Hematopoietic multipotent progenitor cell treated with erythropoietin and hydrocortisone succinate and interleukin-3 and kit ligand, for 8 days (in vitro differentiated cells): Measurements from ENCODE around the gene SYT12.
"Not testable (repeated sequence)": the region's sequence is repeated elsewhere in the genome, so short reads cannot be mapped to it uniquely, and the experiment has no call there.

ENCODE experiments used
- DNase-seq: peaks from one replicate; pipeline ENCODE4 v3.0.0-alpha.2; 2015

Gene SYT12

DNA sequence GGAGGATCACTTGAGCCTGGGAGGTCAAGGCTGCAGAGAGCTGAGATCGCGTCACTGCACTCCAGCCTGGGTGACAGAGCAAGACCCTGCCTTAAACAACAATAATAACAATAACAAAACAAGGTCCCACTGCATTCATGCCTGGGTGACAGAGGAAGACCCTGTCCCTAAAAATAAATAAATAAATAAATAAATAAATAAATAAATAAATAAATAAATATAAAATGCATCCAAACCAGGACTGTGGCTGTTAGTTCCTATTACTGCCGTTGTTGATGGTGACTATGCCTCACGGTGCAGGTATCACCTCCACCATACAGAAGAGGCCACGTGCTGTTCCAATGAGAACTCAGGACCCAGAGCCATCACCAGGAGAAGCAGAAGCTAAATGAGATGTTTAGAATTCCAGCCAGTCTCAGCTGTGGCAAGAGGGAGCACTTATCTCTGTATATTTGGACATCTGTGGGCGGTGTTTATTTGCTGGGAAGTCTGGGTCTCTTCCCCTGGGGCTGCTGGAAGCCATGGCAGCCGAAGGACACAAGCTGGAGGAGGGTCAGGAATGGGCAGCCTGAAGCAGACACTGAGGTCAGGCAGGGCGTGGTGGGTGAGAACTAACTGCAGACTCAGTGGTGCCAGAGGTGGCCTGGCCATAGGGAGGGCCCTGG, 26.2 kb upstream of the SYT12 start:
- no peak for DNase-seq

DNA sequence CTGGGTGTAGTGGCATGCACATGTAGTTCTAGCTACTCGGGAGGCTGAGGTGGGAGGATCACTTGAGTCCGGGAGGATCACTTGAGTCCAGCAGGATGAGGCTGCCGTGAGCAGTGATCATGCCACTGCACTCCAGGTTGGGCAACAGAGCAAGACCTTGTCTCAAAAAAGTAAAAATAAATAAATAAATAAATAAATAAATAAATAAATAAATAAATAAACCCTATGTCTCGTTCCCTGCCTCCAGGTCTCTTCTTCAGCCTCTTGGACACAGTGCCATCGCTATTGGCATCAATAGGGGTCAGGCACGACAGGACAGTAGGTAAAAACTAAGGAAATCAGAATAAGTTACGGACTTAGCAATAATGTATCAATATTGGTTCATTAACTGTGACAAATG, 23.4 kb upstream of the SYT12 start:
- DNase-seq, result no peak

DNA sequence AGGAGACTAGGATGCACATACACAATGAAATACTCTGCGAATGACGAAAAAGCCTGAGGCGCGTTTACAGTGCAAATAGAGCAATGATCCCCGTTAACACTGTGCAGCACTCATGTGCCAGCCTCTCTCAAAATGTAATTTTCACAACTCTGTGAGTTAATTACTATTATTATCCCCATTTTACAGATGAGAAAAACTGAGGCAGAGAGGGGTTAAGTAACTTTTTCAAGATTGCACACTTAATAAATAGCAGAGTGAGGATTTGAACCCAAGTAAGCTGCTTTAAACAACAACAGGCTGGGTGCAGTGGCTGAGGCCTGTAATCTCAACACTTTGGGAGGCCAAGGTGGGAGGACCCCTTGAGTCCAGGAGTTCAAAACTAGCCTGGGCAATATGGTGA, 21.6 kb upstream of the SYT12 start:
- no peak for DNase-seq

GRCh38 chr11:67002297-67002913, 20.5 kb upstream of the SYT12 start:
- DNase-seq, result no peak

GRCh38 chr11:67002921-67003411, 20.0 kb upstream of the SYT12 start:
- no peak for DNase-seq

- DNase-seq, result not testable (repeated sequence)
These were observed 17.7 kb upstream of the SYT12 start for GRCh38 chr11:67005200-67005599.

DNA sequence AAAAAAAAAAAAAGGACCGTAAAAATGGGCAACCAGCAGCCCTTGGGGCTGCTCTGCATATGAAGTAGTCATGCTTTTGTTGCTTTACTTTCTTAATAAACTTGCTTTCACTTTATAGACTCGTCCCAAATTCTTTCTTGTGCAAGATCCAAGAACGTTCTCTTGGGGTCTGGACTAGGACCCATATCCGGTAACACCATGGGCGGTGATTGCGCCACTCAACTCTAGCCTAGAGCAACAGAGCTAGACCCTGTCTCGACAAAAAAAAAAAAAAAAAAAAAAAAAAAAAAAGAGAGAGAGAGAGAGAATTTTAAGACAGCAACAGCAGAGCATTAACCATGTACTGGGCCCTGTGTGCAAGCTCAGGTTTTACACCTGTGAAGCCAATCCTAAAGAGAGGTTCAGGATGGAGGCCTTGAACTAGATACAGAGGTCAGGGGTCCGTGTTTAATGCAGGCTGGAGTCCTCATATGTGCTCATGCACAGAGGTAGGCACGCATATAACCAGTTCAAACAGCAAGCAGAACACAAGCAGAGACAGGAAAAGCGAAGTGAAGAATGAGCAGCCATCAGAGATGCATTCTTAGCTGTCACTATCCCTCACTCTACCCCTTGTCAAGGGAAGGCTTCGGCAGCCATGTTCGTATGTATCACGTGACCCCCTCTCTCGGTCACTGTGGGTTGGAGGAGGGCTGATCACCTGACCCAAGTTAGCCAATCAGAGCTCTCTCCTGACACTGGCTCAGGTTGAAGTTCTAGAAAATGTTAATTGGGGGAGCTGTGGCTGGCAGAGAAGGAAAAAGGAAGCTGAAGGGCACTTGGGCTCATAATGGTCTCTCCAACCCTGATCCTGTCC, 16.7 kb upstream of the SYT12 start:
- peak; percentile 43 for DNase-seq

GRCh38 chr11:67007126-67007525, 15.8 kb upstream of the SYT12 start:
- DNase-seq, result no peak

DNA sequence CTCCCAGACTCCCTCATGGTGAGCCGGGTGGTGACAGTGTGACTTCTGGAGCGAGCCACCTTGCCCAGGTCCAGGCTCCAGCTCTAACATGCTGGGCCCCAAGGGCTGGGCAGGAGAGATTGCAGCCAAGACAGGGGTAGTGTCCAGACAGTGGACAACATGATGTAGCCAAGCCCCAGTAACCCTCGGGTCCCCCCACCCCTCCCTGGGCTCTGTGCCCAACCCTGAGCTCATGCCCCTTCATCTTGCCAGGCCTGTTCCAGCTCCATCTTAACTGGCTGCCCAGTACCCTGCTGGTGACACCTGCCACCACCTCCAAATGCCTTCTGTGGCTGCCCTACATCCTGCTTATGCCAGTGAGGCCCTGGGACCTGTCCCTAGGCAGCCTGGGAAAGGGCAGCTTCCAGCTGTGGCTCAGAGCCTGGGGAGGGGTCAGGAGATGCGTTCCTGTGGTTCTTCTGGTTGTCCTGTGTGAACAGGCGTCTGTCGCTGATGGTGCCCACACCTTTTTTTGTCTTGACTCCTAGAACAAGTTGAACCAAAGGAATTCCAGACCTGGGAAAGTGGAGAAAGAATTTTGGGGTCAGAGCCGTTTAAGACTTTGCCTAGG, 12.5 kb upstream of the SYT12 start:
- no peak for DNase-seq

GRCh38 chr11:67013511-67014045, 9.4 kb upstream of the SYT12 start:
- DNase-seq, result no peak

GRCh38 chr11:67014343-67014742, 8.6 kb upstream of the SYT12 start:
- DNase-seq, result no peak

DNA sequence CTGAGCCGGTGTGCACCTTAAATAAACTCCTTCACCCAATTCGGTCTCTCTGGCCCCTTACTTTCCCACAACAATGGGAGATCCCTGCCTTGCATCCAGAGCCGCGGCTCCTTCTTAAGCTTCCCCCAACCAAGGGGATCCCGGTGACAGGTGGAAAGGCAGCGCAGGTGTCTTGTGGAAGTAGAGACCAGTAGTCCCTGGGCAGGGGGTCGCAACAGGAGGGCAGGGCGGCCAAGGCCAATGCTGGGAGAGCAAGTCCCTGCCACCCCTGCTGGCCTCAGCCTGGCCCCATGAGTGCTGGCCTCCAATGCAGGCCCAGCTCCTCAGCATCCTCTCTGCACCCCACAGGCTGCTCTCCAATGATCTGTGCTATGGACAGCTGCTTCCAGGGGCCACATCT, 7.9 kb upstream of the SYT12 start:
- no peak for DNase-seq

- DNase-seq, result no peak
These were observed 6.4 kb upstream of the SYT12 start for GRCh38 chr11:67016550-67016949.

DNA sequence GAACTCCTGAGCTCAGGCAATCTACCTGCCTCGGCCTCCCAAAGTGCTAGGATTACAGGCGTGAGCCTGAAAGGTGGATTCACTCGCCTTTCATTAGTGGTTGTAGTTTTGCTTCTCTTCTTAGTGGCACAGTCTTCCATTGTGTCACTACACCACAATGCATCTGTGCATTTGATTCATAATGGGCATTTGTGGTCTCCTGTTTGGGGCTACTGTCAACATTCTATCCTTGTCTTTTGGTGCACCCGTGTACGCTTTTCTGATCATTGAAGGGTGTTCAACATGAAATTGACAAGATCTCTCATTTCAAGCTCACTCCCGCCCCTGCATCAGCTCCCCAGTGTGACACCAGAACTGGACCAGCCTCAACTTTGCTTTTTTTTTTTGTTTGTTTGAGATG, 2.0 kb upstream of the SYT12 start:
- DNase-seq, result no peak

- no peak for DNase-seq
These were observed 497 bp upstream of the SYT12 start for GRCh38 chr11:67022341-67022933.

- DNase-seq, result no peak
These were observed 1.0 kb downstream of the SYT12 start for GRCh38 chr11:67023957-67024353.

- peak; percentile 84 for DNase-seq
These were observed 1.5 kb downstream of the SYT12 start for GRCh38 chr11:67024410-67024809.

DNA sequence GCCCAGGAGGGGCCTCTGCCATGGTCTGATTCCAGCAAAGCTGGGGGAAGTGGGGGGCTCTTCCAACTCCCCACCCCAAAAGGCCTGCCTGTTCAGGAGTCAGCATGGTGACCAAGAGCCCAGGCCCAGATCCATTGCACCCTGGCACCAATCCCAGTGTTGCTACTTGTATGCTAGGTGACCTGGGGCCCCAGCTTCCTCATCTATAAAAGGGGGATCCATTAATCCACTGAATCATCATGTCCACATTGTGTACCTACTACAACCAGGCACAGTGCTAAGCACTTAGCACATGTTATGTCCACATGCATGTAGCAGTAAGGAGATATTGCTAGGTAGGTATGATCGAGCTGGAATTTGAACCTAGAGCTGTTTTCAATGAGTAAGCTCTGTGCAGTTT, 2.0 kb downstream of the SYT12 start:
- DNase-seq, result peak; percentile 20

GRCh38 chr11:67025750-67026149, 2.8 kb downstream of the SYT12 start:
- DNase-seq, result no peak

- no peak for DNase-seq
These were observed 4.0 kb downstream of the SYT12 start for GRCh38 chr11:67026941-67027340.

GRCh38 chr11:67027483-67027930, 4.6 kb downstream of the SYT12 start:
- no peak for DNase-seq

DNA sequence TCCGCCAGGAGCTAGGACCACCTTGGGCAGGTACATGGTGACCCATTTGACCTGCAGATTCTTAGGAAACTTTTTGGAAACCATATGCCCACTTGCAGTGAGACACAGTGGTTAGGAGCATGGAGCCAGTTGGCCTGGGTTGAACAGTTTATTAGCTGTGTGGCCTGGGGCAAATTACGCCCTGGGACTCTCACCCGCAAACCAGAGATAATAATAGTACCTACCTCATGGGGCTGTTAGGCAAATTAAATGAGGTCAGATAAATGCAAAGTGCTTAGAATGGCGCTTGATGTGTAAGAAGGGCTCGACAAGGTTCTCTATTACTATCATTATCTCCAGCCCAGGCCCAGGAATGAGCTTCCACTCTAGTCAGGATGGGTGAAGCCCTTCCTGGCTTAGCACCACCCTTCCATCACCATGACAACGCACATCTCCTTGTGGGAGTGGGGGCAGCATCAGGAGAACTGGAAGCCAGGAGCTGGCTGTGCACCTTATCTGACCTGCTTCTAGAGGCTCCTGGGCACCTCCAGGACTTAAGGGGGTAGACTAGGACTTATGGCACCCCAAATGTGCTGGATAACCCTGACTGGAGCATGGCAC, 5.1 kb downstream of the SYT12 start:
- no peak for DNase-seq
